GM12878 (cell line): ENCODE data around the gene EML1. TPM values are rescaled to one million over a fixed set of nuclear protein-coding genes. Genes with fewer than 3 reads are reported as not detected.

ENCODE experiments used
- ATAC-seq: fragments of 200-7000 bp; cut with Tn5 transposase; 3 replicates; pipeline ENCODE4 v1.9.1; 2020; ENCODE audit warnings: mild to moderate bottlenecking, moderate library complexity
- BruUV-seq: library from RNA; stranded (reverse); fragments of 400-500 nt; replicated peaks from 2 replicates; lab custom pipeline; 2021; lab: Mats Ljungman, UMichigan
- CTCF ChIA-PET: fragments of 300-600 bp; sonication (Branson Sonifier 250); formaldehyde crosslinking; extraction: SDS; loops from one replicate; lab custom pipeline; 2021; ENCODE audit warnings: inconsistent platforms; lab: Yijun Ruan, JAX
- POLR2A ChIA-PET: fragments of 350-600 bp; formaldehyde crosslinking; extraction: SDS; loops from one replicate; lab custom pipeline; 2021; ENCODE audit warnings: inconsistent platforms; lab: Charles Lee
- RAD21 ChIA-PET: fragments of 300-600 bp; sonication (Branson Sonifier 250); formaldehyde crosslinking; loops from one replicate; lab custom pipeline; 2023; ENCODE audit warnings: antibody characterized with exemption; ENCODE audit not compliant: unreplicated experiment; lab: Charles Lee
- SMC1A ChIA-PET: fragments of 300-600 bp; sonication (Branson Sonifier 250); formaldehyde crosslinking; loops from one replicate; lab custom pipeline; 2023; ENCODE audit not compliant: unreplicated experiment, uncharacterized antibody; lab: Charles Lee
- DNase-seq: peaks from one replicate; pipeline ENCODE4 v3.0.0-alpha.2; 2011; ENCODE audit warnings: low read depth, low spot score
- FAIRE-seq: peaks from 3 replicates; lab custom pipeline; 2011; peaks lifted over from hg19 to GRCh38; lab: Jason Lieb, UNC
- H2AFZ ChIP-seq: 2 replicates; pipeline ENCODE4 v1.6.0; 2011; ENCODE audit warnings: low read depth, low read length, control low read depth; ENCODE audit not compliant: control insufficient read depth
- H3K27ac ChIP-seq: 2 replicates; pipeline ENCODE4 v1.5.1; 2011; ENCODE audit warnings: control low read depth; ENCODE audit not compliant: control insufficient read depth, insufficient read depth
- H3K27me3 ChIP-seq, 2 experiments: replicated peaks in 1 of 2; 2 replicates each; pipeline versions ENCODE4 v1.6.0 to v1.6.1; 2011; ENCODE audit warnings: low read length in 1 of 2; ENCODE audit not compliant: control insufficient read depth in 2 of 2, insufficient read depth in 2 of 2
- H3K36me3 ChIP-seq, 2 experiments: 2 replicates each; pipeline ENCODE4 v1.5.1; 2011; ENCODE audit warnings: low read length in 1 of 2; ENCODE audit not compliant: control insufficient read depth in 2 of 2, insufficient read depth in 2 of 2
- H3K4me1 ChIP-seq: 2 replicates; pipeline ENCODE4 v1.6.1; 2011; ENCODE audit warnings: mild to moderate bottlenecking, low read length, moderate library complexity, mixed read lengths; ENCODE audit not compliant: control insufficient read depth, insufficient read depth
- H3K4me2 ChIP-seq: 2 replicates; pipeline ENCODE4 v1.6.0; 2011; ENCODE audit warnings: control low read depth; ENCODE audit not compliant: control insufficient read depth, insufficient read depth
- H3K4me3 ChIP-seq: fragments of 200-600 bp; sonication (generic); 2 replicates; pipeline ENCODE4 v1.5.1; 2016
- H3K79me2 ChIP-seq: 2 replicates; pipeline ENCODE4 v1.6.0; 2011; ENCODE audit warnings: low read length; ENCODE audit not compliant: control insufficient read depth, insufficient read depth
- H3K9ac ChIP-seq: 2 replicates; pipeline ENCODE4 v1.8.0; 2011; ENCODE audit warnings: low read length, control low read depth, mixed read lengths; ENCODE audit not compliant: control insufficient read depth, insufficient read depth
- H3K9me3 ChIP-seq: replicated peaks from 3 replicates; pipeline ENCODE4 v1.5.1; 2011; ENCODE audit warnings: mild to moderate bottlenecking, low read length; ENCODE audit not compliant: control insufficient read depth, insufficient read depth
- H4K20me1 ChIP-seq: 2 replicates; pipeline ENCODE4 v1.6.0; 2011; ENCODE audit not compliant: control insufficient read depth, insufficient read depth
- EED ChIP-seq: sonication (generic); IDR thresholded peaks from 2 replicates; pipeline ENCODE4 v1.6.1; 2016; ENCODE audit warnings: antibody characterized with exemption, low read depth
- IKZF2 ChIP-seq, 2 experiments: fragments of 450-650 bp; IDR thresholded peaks; 2 replicates each; pipeline ENCODE4 v1.6.1; 2017; ENCODE audit warnings: mild to moderate bottlenecking in 2 of 2, moderate library complexity in 2 of 2
- IRF4 ChIP-seq: IDR thresholded peaks from 2 replicates; pipeline ENCODE4 v1.6.1; 2011; ENCODE audit warnings: low read depth, low read length
- NR2F1 ChIP-seq: fragments of 450-650 bp; conservative IDR thresholded peaks from 2 replicates; pipeline ENCODE4 v1.6.1; 2017; ENCODE audit warnings: mild to moderate bottlenecking
- POLR2AphosphoS2 ChIP-seq: IDR thresholded peaks from 2 replicates; pipeline ENCODE4 v1.6.1; 2011; ENCODE audit warnings: low read depth, mild to moderate bottlenecking, low read length, improper control_type of control experiment, moderate library complexity
- SMARCA5 ChIP-seq: fragments of 450-650 bp; IDR thresholded peaks from 2 replicates; pipeline ENCODE4 v1.6.1; 2017; ENCODE audit warnings: mild to moderate bottlenecking
- YBX1 ChIP-seq: fragments of 450-650 bp; IDR thresholded peaks from 2 replicates; pipeline ENCODE4 v1.6.1; 2016; ENCODE audit warnings: antibody characterized with exemption
- ZNF207 ChIP-seq: fragments of 450-650 bp; IDR thresholded peaks from 2 replicates; pipeline ENCODE4 v1.6.1; 2014; ENCODE audit warnings: antibody characterized with exemption, mild to moderate bottlenecking, borderline replicate concordance
- WGBS: methylation state at CpG from one replicate; pipeline ENCODE4 v1.1.6; 2016; ENCODE audit warnings: low lambda C conversion rate; ENCODE audit not compliant: insufficient replicate concordance, insufficient coverage; ENCODE audit errors: missing lambda C conversion rate; 5-methylcytosine and 5-hydroxymethylcytosine counted together
- in situ Hi-C: fragments of 300-500 bp; cut with MboI; formaldehyde crosslinking; loops from 9 replicates; pipeline ENCODE4 v1.14.3; 2018; ENCODE audit warnings: mixed read lengths
- intact Hi-C: fragments of 100-400 bp; cut with micrococcal nuclease; formaldehyde crosslinking; loops from one replicate; pipeline ENCODE4 v1.14.2; 2022; ENCODE audit not compliant: unreplicated experiment
- polyA plus RNA-seq, 11 experiments: library from polyadenylated mRNA; depleted of rRNA in 4 of 11; unstranded in 6 of 11; stranded (reverse) in 5 of 11; fragments of >200 nt; fragmentation: Nextera tagmentation in 4 of 11; fragmentation: Illumina TruSeq in 1 of 11; extraction: Ambion mirVana in 4 of 11; extraction: Trizol in 1 of 11; gene quantifications; 1 replicate in 1 of 11; 2 replicates in 10 of 11; pipeline versions ENCODE4 v1.2.1 to v1.2.3, GENCODE V29; 2011 to 2016; ENCODE audit warnings: inconsistent platforms in 2 of 11, missing spikeins in 2 of 11, low read depth in 1 of 11
- total RNA-seq, 4 experiments: library from RNA; depleted of rRNA in 3 of 4; stranded (reverse); fragments of >200 nt in 3 of 4; fragmentation: Illumina TruSeq in 1 of 4; extraction: Trizol in 1 of 4; gene quantifications; 2 replicates each; pipeline versions ENCODE4 v1.2.1 to v1.2.3, GENCODE V29; 2013 to 2021
- TF ChIP-seq, protein P1 (sequence below): IDR thresholded peaks from 2 replicates; pipeline ENCODE4 v1.6.1; 2011; ENCODE audit warnings: borderline replicate concordance, low read depth, mild to moderate bottlenecking, moderate library complexity, mixed read lengths, low read length; ENCODE audit not compliant: insufficient read depth; ENCODE audit errors: extremely low read length
- TF ChIP-seq, protein P2 (sequence below): fragments of 450-650 bp; formaldehyde crosslinking; IDR thresholded peaks from 2 replicates; pipeline ENCODE4 v1.4.0; 2020; ENCODE audit warnings: mild to moderate bottlenecking, moderate library complexity
- TF ChIP-seq, protein P3 (sequence below): fragments of 450-650 bp; IDR thresholded peaks from 2 replicates; pipeline ENCODE4 v1.6.1; 2017; ENCODE audit warnings: antibody characterized with exemption, mild to moderate bottlenecking, moderate library complexity

Gene EML1
- total and polyA plus RNA-seq, 10 of the 15 experiments (the other 5 are each of a cell fraction or from before 2014, with no cell fraction given) = 0.05 to 3.4 (median 0.11) TPM; not detected in 3

DNA sequence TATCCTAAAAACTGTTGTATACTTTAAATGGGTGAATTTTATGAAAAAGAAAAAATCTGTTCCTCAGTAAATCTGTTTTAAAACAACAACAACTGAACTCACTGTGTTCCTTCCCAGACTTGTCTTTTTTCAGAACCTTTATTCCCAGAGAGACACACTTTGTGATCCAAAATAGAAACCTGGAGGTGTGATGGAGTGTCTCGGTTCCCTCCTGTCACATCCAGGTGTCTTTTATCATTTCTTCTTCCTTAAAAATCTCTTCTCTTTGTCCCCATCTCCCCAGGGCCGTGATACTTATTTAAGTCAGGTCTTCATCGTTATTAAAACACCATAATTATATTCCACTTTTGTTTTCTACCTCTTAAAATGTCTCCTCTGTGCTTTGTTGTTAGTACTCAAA is 195.8 kb downstream of the EML1 start:
- TF ChIP-seq, protein P1, sequence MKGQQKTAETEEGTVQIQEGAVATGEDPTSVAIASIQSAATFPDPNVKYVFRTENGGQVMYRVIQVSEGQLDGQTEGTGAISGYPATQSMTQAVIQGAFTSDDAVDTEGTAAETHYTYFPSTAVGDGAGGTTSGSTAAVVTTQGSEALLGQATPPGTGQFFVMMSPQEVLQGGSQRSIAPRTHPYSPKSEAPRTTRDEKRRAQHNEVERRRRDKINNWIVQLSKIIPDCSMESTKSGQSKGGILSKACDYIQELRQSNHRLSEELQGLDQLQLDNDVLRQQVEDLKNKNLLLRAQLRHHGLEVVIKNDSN = no peak
- TF ChIP-seq, protein P2, sequence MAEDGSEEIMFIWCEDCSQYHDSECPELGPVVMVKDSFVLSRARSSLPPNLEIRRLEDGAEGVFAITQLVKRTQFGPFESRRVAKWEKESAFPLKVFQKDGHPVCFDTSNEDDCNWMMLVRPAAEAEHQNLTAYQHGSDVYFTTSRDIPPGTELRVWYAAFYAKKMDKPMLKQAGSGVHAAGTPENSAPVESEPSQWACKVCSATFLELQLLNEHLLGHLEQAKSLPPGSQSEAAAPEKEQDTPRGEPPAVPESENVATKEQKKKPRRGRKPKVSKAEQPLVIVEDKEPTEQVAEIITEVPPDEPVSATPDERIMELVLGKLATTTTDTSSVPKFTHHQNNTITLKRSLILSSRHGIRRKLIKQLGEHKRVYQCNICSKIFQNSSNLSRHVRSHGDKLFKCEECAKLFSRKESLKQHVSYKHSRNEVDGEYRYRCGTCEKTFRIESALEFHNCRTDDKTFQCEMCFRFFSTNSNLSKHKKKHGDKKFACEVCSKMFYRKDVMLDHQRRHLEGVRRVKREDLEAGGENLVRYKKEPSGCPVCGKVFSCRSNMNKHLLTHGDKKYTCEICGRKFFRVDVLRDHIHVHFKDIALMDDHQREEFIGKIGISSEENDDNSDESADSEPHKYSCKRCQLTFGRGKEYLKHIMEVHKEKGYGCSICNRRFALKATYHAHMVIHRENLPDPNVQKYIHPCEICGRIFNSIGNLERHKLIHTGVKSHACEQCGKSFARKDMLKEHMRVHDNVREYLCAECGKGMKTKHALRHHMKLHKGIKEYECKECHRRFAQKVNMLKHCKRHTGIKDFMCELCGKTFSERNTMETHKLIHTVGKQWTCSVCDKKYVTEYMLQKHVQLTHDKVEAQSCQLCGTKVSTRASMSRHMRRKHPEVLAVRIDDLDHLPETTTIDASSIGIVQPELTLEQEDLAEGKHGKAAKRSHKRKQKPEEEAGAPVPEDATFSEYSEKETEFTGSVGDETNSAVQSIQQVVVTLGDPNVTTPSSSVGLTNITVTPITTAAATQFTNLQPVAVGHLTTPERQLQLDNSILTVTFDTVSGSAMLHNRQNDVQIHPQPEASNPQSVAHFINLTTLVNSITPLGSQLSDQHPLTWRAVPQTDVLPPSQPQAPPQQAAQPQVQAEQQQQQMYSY = no peak
- TF ChIP-seq ZNF207 (no peak), SMARCA5 (no peak), EED (no peak), NR2F1 (no peak), IRF4 (no peak), IKZF2 (IDR thresholded peaks at IDR 0.05) (no peak), YBX1 (no peak), POLR2AphosphoS2 (no peak)
- TF ChIP-seq, protein P3, sequence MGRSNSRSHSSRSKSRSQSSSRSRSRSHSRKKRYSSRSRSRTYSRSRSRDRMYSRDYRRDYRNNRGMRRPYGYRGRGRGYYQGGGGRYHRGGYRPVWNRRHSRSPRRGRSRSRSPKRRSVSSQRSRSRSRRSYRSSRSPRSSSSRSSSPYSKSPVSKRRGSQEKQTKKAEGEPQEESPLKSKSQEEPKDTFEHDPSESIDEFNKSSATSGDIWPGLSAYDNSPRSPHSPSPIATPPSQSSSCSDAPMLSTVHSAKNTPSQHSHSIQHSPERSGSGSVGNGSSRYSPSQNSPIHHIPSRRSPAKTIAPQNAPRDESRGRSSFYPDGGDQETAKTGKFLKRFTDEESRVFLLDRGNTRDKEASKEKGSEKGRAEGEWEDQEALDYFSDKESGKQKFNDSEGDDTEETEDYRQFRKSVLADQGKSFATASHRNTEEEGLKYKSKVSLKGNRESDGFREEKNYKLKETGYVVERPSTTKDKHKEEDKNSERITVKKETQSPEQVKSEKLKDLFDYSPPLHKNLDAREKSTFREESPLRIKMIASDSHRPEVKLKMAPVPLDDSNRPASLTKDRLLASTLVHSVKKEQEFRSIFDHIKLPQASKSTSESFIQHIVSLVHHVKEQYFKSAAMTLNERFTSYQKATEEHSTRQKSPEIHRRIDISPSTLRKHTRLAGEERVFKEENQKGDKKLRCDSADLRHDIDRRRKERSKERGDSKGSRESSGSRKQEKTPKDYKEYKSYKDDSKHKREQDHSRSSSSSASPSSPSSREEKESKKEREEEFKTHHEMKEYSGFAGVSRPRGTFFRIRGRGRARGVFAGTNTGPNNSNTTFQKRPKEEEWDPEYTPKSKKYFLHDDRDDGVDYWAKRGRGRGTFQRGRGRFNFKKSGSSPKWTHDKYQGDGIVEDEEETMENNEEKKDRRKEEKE = no peak
- no peak overlapping the region for H3K4me3 ChIP-seq
- no TSS peak for BruUV-seq
- ChIA-PET SMC1A (interaction anchor here (0.9 kb wide), 1 partner anchor 53 kb away, joined by 6 read pairs; no protein-coding TSS in a partner anchor), RAD21 (interaction anchor here (0.6 to 1.0 kb wide), 2 partner anchors 36 to 119 kb away, joined by 3 read pairs; no protein-coding TSS in a partner anchor), POLR2A (no interaction called here), CTCF (interaction anchor here (1.2 to 1.6 kb wide), 4 partner anchors 8 to 119 kb away, joined by 3 to 6 read pairs (median 4); no protein-coding TSS in a partner anchor)
- no peak for FAIRE-seq
- H2AFZ ChIP-seq = no peak overlapping the region
- no peak for DNase-seq
- H3K9ac ChIP-seq = no peak overlapping the region
- no peaks in the 10 kb centered on the region; the same call in 2 of the 3 replicates for H3K9me3 ChIP-seq
- no peaks in the 10 kb centered on the region for H3K4me1 ChIP-seq
- H3K27me3 ChIP-seq = no peaks in the 10 kb centered on the region; a peak in 1 of 4 replicates
- WGBS = 45% methylated on average over 3 of the region's 3 CpGs
- no peaks in the 10 kb centered on the region for H3K79me2 ChIP-seq
- no peak overlapping the region for H3K4me2 ChIP-seq
- intact Hi-C loops = no loop called here
- H4K20me1 ChIP-seq = no peaks in the 10 kb centered on the region
- ATAC-seq = no peak
- no peaks in the 10 kb centered on the region for H3K36me3 ChIP-seq
- no peak overlapping the region for H3K27ac ChIP-seq
- in situ Hi-C loops = no loop called here
